Cardiac muscle cell (in vitro differentiated cells and primary cell): Measurements from ENCODE around the gene NYNRIN. TPM values are rescaled to one million over a fixed set of nuclear protein-coding genes. Genes with fewer than 3 reads are reported as not detected.

Source experiments
- DNase-seq, 2 donors: peaks; one replicate each; pipeline versions ENCODE4 v3.0.0 to v3.0.0-alpha.2; 2010 to 2017; ENCODE audit warnings: low read depth in 1 of 2, low spot score in 1 of 2
- H3K27ac ChIP-seq: fragments of 200-600 bp; sonication (generic); 2 replicates; pipeline ENCODE4 v1.5.1; 2016
- H3K27me3 ChIP-seq: fragments of 200-600 bp; sonication (generic); 2 replicates; pipeline ENCODE4 v1.6.0; 2016; ENCODE audit warnings: control low read depth
- H3K36me3 ChIP-seq: fragments of 200-600 bp; sonication (generic); 2 replicates; pipeline ENCODE4 v1.5.1; 2016; ENCODE audit warnings: control low read depth
- H3K4me1 ChIP-seq: fragments of 200-600 bp; sonication (generic); 2 replicates; pipeline ENCODE4 v1.8.1; 2017; ENCODE audit warnings: low read depth, mild to moderate bottlenecking, mixed run types
- H3K4me3 ChIP-seq: fragments of 200-600 bp; sonication (generic); 2 replicates; pipeline ENCODE4 v1.5.1; 2016; ENCODE audit warnings: mild to moderate bottlenecking
- H3K9me3 ChIP-seq: fragments of 200-600 bp; sonication (generic); 2 replicates; pipeline ENCODE4 v1.5.1; 2017; ENCODE audit warnings: low read depth, mild to moderate bottlenecking, control low read depth
- polyA plus RNA-seq: library from polyadenylated mRNA; unstranded; fragments of >200 nt; fragmentation: Nextera tagmentation; extraction: Ambion mirVana; gene quantifications from 2 replicates; pipeline ENCODE4 v1.2.1, GENCODE V29; 2016
- total RNA-seq: library from RNA; depleted of rRNA; stranded (reverse); fragments of >200 nt; gene quantifications from 2 replicates; pipeline ENCODE4 v1.2.3, GENCODE V29; 2016
- TF ChIP-seq, protein P1 (sequence below): IDR thresholded peaks from 2 replicates; pipeline ENCODE4 v1.5.1; 2012; ENCODE audit warnings: low read depth, mild to moderate bottlenecking, low read length

NYNRIN gene
- total and polyA plus RNA-seq, 2 experiments from 2014 or later = 21.3 to 56.2 TPM

DNA sequence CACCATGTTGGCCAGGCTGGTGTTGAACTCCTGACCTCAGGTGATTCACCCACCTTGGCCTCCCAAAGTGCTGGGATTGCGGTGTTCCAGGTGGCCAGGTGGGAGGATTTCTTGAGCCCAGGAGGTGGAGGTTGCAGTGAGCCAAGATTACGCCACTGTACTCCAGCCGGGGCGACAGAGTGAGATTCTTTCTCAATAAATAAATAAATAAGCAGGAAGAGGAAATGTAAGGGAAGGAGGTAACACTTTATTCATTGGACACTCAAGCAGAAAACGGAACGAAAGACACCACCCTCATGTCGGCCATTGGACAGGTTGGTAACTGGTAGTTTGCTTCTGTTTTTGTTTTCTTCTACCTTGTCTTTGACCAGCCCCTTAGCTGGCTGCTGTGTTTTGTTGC, 43.8 kb upstream of the NYNRIN start:
- H3K27ac ChIP-seq = no peak overlapping the region
- no peaks in the 10 kb centered on the region for H3K36me3 ChIP-seq
- TF ChIP-seq, protein P1, sequence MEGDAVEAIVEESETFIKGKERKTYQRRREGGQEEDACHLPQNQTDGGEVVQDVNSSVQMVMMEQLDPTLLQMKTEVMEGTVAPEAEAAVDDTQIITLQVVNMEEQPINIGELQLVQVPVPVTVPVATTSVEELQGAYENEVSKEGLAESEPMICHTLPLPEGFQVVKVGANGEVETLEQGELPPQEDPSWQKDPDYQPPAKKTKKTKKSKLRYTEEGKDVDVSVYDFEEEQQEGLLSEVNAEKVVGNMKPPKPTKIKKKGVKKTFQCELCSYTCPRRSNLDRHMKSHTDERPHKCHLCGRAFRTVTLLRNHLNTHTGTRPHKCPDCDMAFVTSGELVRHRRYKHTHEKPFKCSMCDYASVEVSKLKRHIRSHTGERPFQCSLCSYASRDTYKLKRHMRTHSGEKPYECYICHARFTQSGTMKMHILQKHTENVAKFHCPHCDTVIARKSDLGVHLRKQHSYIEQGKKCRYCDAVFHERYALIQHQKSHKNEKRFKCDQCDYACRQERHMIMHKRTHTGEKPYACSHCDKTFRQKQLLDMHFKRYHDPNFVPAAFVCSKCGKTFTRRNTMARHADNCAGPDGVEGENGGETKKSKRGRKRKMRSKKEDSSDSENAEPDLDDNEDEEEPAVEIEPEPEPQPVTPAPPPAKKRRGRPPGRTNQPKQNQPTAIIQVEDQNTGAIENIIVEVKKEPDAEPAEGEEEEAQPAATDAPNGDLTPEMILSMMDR = no peak
- H3K4me3 ChIP-seq = no peak overlapping the region
- H3K9me3 ChIP-seq = no peaks in the 10 kb centered on the region
- peaks cover 54% of the 10 kb centered on the region for H3K27me3 ChIP-seq
- no peak for DNase-seq
- H3K4me1 ChIP-seq = no peaks in the 10 kb centered on the region

DNA sequence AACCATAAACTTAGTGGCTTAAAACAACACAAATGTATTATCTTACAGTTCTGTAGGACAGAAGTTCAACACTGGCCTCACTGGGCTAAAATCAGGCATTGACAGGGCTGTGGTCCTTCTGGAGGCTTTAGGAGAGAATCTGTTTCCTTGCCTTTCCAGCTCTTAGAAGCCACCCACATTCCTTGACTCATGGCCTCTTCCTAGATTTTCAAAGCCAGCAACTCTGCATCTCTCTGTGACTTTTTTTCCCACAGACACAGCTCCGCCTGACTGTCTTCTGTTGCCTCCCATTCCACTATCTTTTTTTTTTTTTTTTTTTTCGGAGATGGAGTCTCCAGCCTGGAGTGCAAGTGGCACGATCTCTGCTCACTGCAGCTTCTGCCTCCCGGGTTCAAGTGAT, 42.6 kb upstream of the NYNRIN start:
- Histone ChIP-seq H3K4me1 (no peaks in the 10 kb centered on the region), H3K27ac (no peak overlapping the region), H3K4me3 (no peak overlapping the region), H3K36me3 (no peaks in the 10 kb centered on the region), H3K27me3 (peaks cover 49% of the 10 kb centered on the region), H3K9me3 (no peaks in the 10 kb centered on the region)
- TF ChIP-seq, protein P1 = no peak
- DNase-seq = no peak

DNA sequence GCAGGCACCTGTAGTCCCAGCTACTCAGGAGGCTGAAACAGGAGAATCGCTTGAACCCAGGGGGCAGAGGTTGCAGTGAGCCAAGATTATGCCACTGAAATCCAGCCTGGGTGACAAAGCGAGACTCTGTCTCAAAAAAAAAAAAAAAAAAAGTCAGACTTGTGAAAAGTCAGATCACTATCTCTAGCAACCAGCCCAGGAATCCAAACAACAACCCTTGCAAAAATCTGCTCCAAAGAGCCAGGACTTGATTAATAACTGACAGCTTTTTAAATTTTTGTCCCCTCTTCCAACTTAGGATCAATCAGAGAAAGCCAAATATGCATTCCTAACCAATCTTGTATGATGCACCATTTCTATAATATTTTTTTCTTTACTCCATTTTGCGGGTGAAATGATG, 38.5 kb upstream of the NYNRIN start:
- DNase-seq = no peak
- no peaks in the 10 kb centered on the region for H3K4me1 ChIP-seq
- H3K36me3 ChIP-seq = no peaks in the 10 kb centered on the region
- H3K9me3 ChIP-seq = no peaks in the 10 kb centered on the region
- TF ChIP-seq, protein P1 = no peak
- no peak overlapping the region for H3K27ac ChIP-seq
- H3K27me3 ChIP-seq = peaks cover 39% of the 10 kb centered on the region
- H3K4me3 ChIP-seq = no peak overlapping the region

DNA sequence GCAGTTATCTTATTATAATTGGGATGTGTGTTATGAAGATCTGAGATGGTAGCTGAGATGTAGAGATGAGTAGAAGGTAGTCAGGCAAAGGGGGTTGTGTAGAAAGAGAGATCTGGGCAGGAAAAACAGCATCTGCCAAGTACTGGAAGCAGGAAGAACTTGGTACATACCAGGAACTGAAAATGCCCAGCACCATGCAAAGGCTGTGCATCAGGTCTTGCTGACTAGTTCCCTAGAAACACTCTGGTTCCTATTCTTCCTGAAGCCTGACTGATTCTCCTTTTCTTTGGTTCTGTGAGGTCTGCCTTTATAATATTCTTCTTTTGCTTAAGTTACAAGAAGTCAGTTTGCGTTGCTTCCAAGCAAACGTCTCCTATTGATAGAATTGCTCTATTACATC, 37.5 kb upstream of the NYNRIN start:
- Histone ChIP-seq H3K27me3 (peaks cover 39% of the 10 kb centered on the region), H3K36me3 (no peaks in the 10 kb centered on the region), H3K27ac (no peak overlapping the region), H3K4me1 (peaks cover 5% of the 10 kb centered on the region), H3K9me3 (no peaks in the 10 kb centered on the region), H3K4me3 (no peak overlapping the region)
- TF ChIP-seq, protein P1 = no peak
- no peak for DNase-seq

DNA sequence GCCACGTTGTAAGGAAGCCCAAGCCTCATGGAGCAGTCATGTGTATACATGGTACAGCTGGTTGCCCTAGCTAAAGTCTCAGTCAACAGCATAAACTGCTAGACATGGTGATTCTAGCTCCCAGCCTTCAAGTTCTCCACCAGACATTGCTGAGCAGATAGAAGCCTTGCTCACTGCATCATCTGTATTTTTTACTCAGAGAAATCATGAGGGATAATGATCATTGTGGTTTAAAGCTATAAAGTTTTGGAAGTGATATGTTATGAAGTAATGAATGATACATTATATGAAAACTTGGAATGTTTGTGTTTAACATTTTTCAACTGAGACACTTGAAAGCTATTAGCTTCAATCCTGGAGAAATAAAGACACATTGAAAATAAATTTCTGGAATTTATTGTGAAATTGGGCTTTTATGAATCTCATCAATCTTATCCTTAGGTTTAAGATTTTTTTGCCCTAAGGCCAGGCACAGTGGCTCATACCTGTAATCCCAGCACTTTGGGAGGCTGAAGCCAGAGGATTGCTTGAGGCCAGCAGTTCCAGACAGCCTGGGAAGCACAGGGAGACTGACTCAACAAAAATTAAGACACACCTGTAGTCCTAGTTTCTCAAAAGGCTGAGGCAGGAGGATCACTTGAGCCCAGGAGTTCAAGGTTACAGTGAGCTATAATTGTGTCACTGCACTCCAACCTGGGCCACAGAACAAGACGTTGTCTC, 36.4 kb upstream of the NYNRIN start:
- TF ChIP-seq, protein P1 = no peak
- DNase-seq = no peak

More for the DNA sequence above, 36.4 kb upstream of the NYNRIN start:
- H3K4me3 ChIP-seq = no peak overlapping the region
- H3K4me1 ChIP-seq = peaks cover 5% of the 10 kb centered on the region
- H3K27me3 ChIP-seq = peaks cover 39% of the 10 kb centered on the region
- no peak overlapping the region for H3K27ac ChIP-seq
- H3K9me3 ChIP-seq = no peaks in the 10 kb centered on the region
- no peaks in the 10 kb centered on the region for H3K36me3 ChIP-seq
